HEK293T (cell line): ENCODE results near the gene ZNF487.

Experiments
- CTCF ChIA-PET: fragments of 350-600 bp; formaldehyde crosslinking; extraction: SDS; loops from one replicate; lab custom pipeline; 2021; ENCODE audit warnings: antibody characterized with exemption, inconsistent platforms; lab: Yijun Ruan, JAX
- POLR2A ChIA-PET: fragments of 350-600 bp; formaldehyde crosslinking; extraction: SDS; loops from one replicate; lab custom pipeline; 2020; ENCODE audit warnings: antibody characterized with exemption, inconsistent platforms; lab: Yijun Ruan, JAX
- DNase-seq: peaks from one replicate; pipeline ENCODE4 v3.0.0; 2012; ENCODE audit warnings: mixed read lengths; ENCODE audit errors: extremely low spot score
- ARNT ChIP-seq: fragments of 450-650 bp; IDR thresholded peaks from 2 replicates; pipeline ENCODE4 v1.6.1; 2017; ENCODE audit warnings: mild to moderate bottlenecking
- BHLHE40 ChIP-seq: fragments of 450-650 bp; IDR thresholded peaks from 2 replicates; pipeline ENCODE4 v1.6.1; 2016; ENCODE audit warnings: mild to moderate bottlenecking, moderate library complexity, borderline replicate concordance
- CTBP1 ChIP-seq: fragments of 450-650 bp; IDR thresholded peaks from 2 replicates; pipeline ENCODE4 v1.6.1; 2016; ENCODE audit warnings: borderline replicate concordance
- ELF4 ChIP-seq: fragments of 450-650 bp; IDR thresholded peaks from 2 replicates; pipeline ENCODE4 v1.6.1; 2017; ENCODE audit warnings: antibody characterized with exemption
- FOXA1 ChIP-seq: fragments of 450-650 bp; IDR thresholded peaks from 2 replicates; pipeline ENCODE4 v1.6.1; 2016; ENCODE audit warnings: mild to moderate bottlenecking
- FOXK2 ChIP-seq: fragments of 450-650 bp; IDR thresholded peaks from 2 replicates; pipeline ENCODE4 v1.6.1; 2016; ENCODE audit warnings: mild to moderate bottlenecking
- FOXM1 ChIP-seq: fragments of 450-650 bp; IDR thresholded peaks from 2 replicates; pipeline ENCODE4 v1.6.1; 2017; ENCODE audit warnings: mild to moderate bottlenecking, borderline replicate concordance
- HDGF ChIP-seq: fragments of 450-650 bp; IDR thresholded peaks from 2 replicates; pipeline ENCODE4 v1.6.1; 2017; ENCODE audit warnings: antibody characterized with exemption, borderline replicate concordance
- L3MBTL2 ChIP-seq: fragments of 450-650 bp; conservative IDR thresholded peaks from 2 replicates; pipeline ENCODE4 v1.6.1; 2016; ENCODE audit warnings: mild to moderate bottlenecking
- LEF1 ChIP-seq: fragments of 450-650 bp; IDR thresholded peaks from 2 replicates; pipeline ENCODE4 v1.6.1; 2017; ENCODE audit warnings: mild to moderate bottlenecking, borderline replicate concordance
- NFRKB ChIP-seq: fragments of 450-650 bp; IDR thresholded peaks from 2 replicates; pipeline ENCODE4 v1.6.1; 2016; ENCODE audit warnings: mild to moderate bottlenecking, moderate library complexity
- SP1 ChIP-seq: fragments of 450-650 bp; IDR thresholded peaks from 2 replicates; pipeline ENCODE4 v1.6.1; 2017
- SUZ12 ChIP-seq: fragments of 450-650 bp; IDR thresholded peaks from 2 replicates; pipeline ENCODE4 v1.6.1; 2016; ENCODE audit warnings: mild to moderate bottlenecking
- TARDBP ChIP-seq: fragments of 450-650 bp; IDR thresholded peaks from 2 replicates; pipeline ENCODE4 v1.6.1; 2016
- ZNF384 ChIP-seq: fragments of 450-650 bp; IDR thresholded peaks from 2 replicates; pipeline ENCODE4 v1.6.1; 2016
- TF ChIP-seq, protein P1 (sequence below): fragments of 450-650 bp; IDR thresholded peaks from 2 replicates; pipeline ENCODE4 v1.6.1; 2016

Gene ZNF487

DNA sequence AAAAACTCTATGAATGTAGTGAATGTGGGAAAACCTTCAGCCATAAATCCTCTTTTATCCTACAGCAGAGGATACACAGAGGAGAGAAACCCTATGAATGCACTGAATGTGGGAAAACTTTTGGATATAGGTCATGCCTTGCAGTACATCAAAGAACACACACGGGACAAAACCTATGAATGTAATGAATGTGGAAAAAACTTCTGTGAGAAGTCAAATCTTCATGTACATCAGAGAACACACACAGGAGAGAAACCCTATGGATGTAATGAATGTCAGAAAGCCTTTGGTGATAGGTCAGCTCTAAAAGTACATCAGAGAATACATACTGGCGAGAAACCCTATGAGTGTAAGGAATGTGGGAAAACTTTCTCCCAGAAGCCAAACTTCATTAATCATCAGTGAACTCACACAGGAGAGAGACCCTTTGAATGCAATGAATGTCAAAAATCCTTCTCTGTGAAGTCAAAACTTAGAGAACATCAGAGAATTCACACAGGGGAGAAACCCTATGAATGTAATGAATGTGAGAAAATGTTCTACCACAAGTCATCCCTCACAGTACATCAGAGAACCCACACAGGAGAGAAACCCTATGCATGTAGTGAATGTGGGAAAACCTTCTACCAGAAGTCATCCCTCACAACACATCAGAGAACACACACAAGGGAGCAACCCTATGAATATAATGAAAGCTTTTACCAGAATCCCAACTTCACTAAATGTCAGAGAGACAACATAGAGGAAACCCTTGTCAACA lies 45.6 kb downstream of the ZNF487 start:
- CTCF ChIA-PET = no interaction called here

DNA sequence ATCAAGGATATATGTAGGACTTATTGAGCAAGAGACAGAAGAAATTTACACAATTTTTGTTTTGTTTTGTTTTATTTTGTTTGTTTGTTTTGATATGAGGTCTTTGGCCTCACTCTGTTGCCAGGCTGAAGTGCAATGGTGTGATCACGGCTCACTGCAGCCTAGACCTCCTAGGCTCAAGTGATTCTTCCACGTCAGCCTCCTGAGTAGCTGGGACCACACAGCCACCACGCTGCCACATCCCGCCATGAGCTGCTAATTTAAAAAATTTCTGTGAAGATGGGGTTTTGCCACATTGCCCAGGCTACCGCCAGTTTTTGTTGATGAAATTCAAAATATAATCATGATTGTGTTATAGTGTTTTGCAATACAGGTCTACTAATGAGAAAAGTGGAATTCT lies 54.9 kb downstream of the ZNF487 start:
- DNase-seq = no peak
- CTCF ChIA-PET = no interaction called here
- TF ChIP-seq ELF4 (no peak), NFRKB (no peak), FOXA1 (no peak), L3MBTL2 (no peak), CTBP1 (no peak), ZNF384 (no peak), HDGF (no peak), ARNT (no peak), FOXM1 (no peak), LEF1 (no peak), SP1 (no peak), BHLHE40 (no peak), FOXK2 (no peak), TARDBP (no peak), SUZ12 (no peak)
- TF ChIP-seq, protein P1, sequence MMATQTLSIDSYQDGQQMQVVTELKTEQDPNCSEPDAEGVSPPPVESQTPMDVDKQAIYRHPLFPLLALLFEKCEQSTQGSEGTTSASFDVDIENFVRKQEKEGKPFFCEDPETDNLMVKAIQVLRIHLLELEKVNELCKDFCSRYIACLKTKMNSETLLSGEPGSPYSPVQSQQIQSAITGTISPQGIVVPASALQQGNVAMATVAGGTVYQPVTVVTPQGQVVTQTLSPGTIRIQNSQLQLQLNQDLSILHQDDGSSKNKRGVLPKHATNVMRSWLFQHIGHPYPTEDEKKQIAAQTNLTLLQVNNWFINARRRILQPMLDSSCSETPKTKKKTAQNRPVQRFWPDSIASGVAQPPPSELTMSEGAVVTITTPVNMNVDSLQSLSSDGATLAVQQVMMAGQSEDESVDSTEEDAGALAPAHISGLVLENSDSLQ = no peak
- POLR2A ChIA-PET = no interaction called here

More for the DNA sequence above, 45.6 kb downstream of the ZNF487 start:
- DNase-seq = no peak
- TF ChIP-seq LEF1 (no peak), SP1 (no peak), NFRKB (no peak), CTBP1 (no peak)
- TF ChIP-seq, protein P1 = no peak
- POLR2A ChIA-PET = no interaction called here

- CTCF ChIA-PET = no interaction called here
- no peak for TF ChIP-seq TARDBP
- no peak for TF ChIP-seq ARNT
- no peak for TF ChIP-seq CTBP1
- no peak for TF ChIP-seq SUZ12
- no peak for TF ChIP-seq ZNF384
- no peak for TF ChIP-seq LEF1
- no peak for TF ChIP-seq HDGF
- TF ChIP-seq BHLHE40 = no peak
- TF ChIP-seq NFRKB = no peak
- TF ChIP-seq FOXM1 = no peak
- no peak for TF ChIP-seq ELF4
- TF ChIP-seq FOXK2 = no peak
- no peak for TF ChIP-seq L3MBTL2
- TF ChIP-seq, protein P1 = no peak
- TF ChIP-seq FOXA1 = no peak
- no peak for TF ChIP-seq SP1
- POLR2A ChIA-PET = interaction anchor here (1.0 kb wide), 1 partner anchor 12 kb away, joined by 3 read pairs; no protein-coding TSS in a partner anchor
- no peak for DNase-seq
These were observed 66.0 kb downstream of the ZNF487 start for GRCh38 chr10:43502931-43503330.

DNA sequence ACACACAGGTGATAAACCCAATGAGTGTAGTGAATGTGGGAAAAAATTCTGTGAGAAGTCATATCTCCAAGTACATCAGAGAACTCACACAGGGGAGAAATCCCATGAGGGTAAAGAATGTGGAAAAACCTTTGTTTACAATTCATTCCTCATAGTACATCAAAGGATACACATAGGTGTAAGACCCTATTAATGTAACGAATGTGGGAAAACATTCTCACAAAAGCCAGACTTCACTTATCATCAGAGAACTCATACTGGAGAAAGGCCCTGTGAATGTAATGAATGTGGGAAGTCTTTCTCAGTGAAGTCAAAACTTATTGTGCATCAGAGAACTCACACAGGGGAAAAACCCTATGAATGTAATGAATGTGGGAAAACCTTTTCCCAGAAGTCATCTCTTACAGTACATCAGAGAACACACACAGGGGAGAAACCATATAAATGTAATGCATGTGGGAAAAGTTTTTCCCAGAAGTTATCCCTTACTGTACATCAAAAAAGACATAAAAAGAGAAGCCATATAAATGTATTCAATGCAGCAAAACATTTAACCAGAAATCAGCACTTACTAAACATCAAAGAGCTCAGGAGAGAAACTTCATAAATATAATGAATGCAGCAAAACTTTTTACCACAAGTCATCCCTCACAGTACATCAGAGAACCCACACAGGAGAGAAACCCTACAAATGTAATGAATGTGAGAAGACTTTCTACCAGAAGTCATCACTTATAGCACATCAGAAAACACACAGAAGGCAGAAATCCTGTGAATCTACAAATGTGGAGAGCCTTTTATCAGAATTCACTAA lies 87.7 kb downstream of the ZNF487 start:
- ChIA-PET POLR2A (no interaction called here), CTCF (no interaction called here)
- DNase-seq = no peak
- TF ChIP-seq FOXA1 (no peak), SUZ12 (no peak), TARDBP (no peak), ZNF384 (no peak)
